Body of pancreas (tissue), 4 donors: ENCODE results near the gene IMPDH1.

Experiments used
- CTCF ChIP-seq, 7 experiments: fragments of 450-650 bp in 4 of 7; fragments of 200-600 bp in 3 of 7; sonication (generic) in 3 of 7; IDR thresholded peaks; one replicate each; pipeline ENCODE4 v1.5.1; 2016 to 2019; ENCODE audit warnings: antibody characterized with exemption in 7 of 7
- POLR2A ChIP-seq, 3 donors: fragments of 450-650 bp; IDR thresholded peaks; one replicate each; pipeline ENCODE4 v1.6.1; 2016; ENCODE audit warnings: antibody characterized with exemption in 3 of 3, mild to moderate bottlenecking in 2 of 3

GRCh38 chr7:128396357-128396756 is 13.4 kb downstream of the IMPDH1 start:
- TF ChIP-seq CTCF (IDR thresholded peaks at IDR 0.05), result no peak
- no peak for TF ChIP-seq POLR2A (IDR thresholded peaks at IDR 0.05)
